ENCODE data around the gene SNAP25. TPM values are rescaled to one million over a fixed set of nuclear protein-coding genes. Genes with fewer than 3 reads are reported as not detected.

SNAP25 gene
- 0.42 TPM for total RNA-seq
- polyA plus RNA-seq = 2.0 TPM
- long read RNA-seq, donor 1 = 0 reads
- long read RNA-seq, donor 2 = 0 reads
- long read RNA-seq, donor 3 = 0 reads
- long read RNA-seq, donor 4 = 0 reads
- long read RNA-seq, donor 5, partial matches to known transcripts = 0 of 1 reads
- long read RNA-seq, donor 5, other reads (novel, unspliced or antisense) = 0 of 1 reads
- long read RNA-seq, donor 6, partial matches to known transcripts = 0 of 1 reads
- long read RNA-seq, donor 6, other reads (novel, unspliced or antisense) = 0 of 1 reads
- long read RNA-seq, donor 7, partial matches to known transcripts = 0 of 1 reads
- long read RNA-seq, donor 7, other reads (novel, unspliced or antisense) = 0 of 1 reads
- long read RNA-seq, donor 8 = 0 reads
- long read RNA-seq, donor 9, partial matches to known transcripts = 0 of 1 reads
- long read RNA-seq, donor 9, other reads (novel, unspliced or antisense) = 0 of 1 reads
- long read RNA-seq, donor 10 = 0 reads

DNA sequence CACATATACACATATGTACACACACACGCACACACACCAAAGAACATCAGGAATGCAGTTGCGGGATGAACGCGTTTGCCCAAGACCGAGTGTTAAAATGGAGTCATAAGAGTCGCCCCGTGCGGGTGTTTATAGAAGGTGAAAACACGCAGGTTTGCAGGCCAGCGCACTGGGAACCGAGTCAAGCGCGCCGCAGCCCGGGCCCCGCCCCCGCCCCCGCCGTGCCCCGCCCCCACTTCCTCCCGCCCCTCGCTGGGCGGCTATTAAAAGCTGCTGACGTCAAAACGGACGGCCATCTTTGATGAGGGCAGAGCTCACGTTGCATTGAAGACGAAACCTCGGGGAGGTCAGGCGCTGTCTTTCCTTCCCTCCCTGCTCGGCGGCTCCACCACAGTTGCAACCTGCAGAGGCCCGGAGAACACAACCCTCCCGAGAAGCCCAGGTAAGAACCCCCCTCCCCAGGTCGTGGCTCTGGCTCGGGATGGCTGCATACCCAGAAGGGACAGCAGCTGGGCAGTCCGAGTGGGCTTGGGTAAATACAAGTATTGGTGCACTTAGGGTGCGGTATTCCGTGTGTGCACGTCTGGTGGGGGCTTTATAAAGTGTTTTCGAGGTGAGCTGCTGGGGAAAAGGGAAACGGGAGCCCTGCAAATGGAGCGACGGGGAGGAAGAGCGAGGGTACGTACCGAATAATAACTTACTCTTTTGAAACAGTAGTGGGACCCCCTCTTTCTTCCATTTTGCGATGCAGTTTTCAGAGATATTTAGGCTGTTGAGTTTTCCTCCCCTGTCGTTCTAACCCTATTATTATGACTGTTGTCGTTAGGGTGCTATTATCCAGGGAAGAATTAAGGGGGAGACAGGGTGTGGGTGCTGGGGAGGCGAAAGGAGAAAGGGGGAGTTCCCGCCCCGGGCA lies at the start of gene SNAP25:
Gene SNAP25, plus strand, starts transcription at position 295 of the 916 bp plus-strand sequence. CDS start 56,662 bp downstream, outside the sequence.
- Histone ChIP-seq H3K36me3 (ENCODE audit: control insufficient read depth in 2 of 2, insufficient read depth in 2 of 2, low read length in 1 of 2) (no peaks in the 10 kb centered on the region), H3K9me3 (ENCODE audit: control insufficient read depth in 2 of 2, insufficient read depth in 1 of 2, low read length in 1 of 2) (no peaks in the 10 kb centered on the region), H3K27me3 (ENCODE audit: control insufficient read depth in 2 of 2, insufficient read depth in 1 of 2, low read length in 1 of 2) (peaks cover 22 to 36% of the 10 kb centered on the region in 2 donors), H3K27ac (ENCODE audit: low read depth in 1 of 2, low read length in 1 of 2) (no peak within 1 kb of the TSS), H3K4me3 (ENCODE audit: low read length in 2 of 2) (peak within 1 kb of the TSS in 1 of 2 donors; percentile 17), H3K4me1 (ENCODE audit: control insufficient read depth in 2 of 2, insufficient read depth in 2 of 2, low read length in 2 of 2) (peaks cover 0 to 5% of the 10 kb centered on the region in 2 donors)
- 1% methylated on average over 53 of the region's 53 CpGs for WGBS
- DNase-seq (ENCODE audit: low read depth in 6 of 9, low spot score in 9 of 9) = peak in 5 of 9 donors; percentile 19 to 69 (median 26)

DNA sequence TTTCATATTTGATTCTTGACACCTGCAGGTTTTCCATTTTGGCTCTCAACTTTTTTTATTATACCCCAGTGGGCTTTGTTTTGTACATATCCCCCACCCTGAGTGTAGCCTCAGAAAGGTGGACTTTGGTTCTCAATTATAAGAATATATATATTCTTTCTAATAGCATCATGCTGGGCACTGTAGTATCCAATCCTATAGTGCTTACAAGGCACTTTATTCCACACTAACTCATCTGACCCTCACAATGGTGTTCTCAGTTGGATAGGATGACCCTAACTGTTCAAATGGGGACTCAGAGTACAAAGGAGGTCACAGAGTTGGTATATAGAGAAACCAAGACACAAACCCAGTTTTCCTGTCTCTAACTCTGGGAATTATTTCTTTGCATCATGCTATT lies 48.9 kb upstream of the SNAP25 start:
- H3K4me1 ChIP-seq (ENCODE audit: control insufficient read depth in 2 of 2, insufficient read depth in 2 of 2, low read length in 2 of 2) = no peaks in the 10 kb centered on the region
- H3K27me3 ChIP-seq (ENCODE audit: control insufficient read depth in 2 of 2, insufficient read depth in 1 of 2, low read length in 1 of 2) = peaks cover 0 to 27% of the 10 kb centered on the region in 2 donors
- H3K27ac ChIP-seq (ENCODE audit: low read depth in 1 of 2, low read length in 1 of 2) = no peak overlapping the region
- DNase-seq (ENCODE audit: low read depth in 6 of 9, low spot score in 9 of 9) = no peak
- no peak overlapping the region for H3K4me3 ChIP-seq (ENCODE audit: low read length in 2 of 2)
- H3K9me3 ChIP-seq (ENCODE audit: control insufficient read depth in 2 of 2, insufficient read depth in 1 of 2, low read length in 1 of 2) = no peaks in the 10 kb centered on the region
- no peaks in the 10 kb centered on the region for H3K36me3 ChIP-seq (ENCODE audit: control insufficient read depth in 2 of 2, insufficient read depth in 2 of 2, low read length in 1 of 2)

- H3K27me3 ChIP-seq (ENCODE audit: control insufficient read depth in 2 of 2, insufficient read depth in 1 of 2, low read length in 1 of 2) = peaks cover 0 to 27% of the 10 kb centered on the region in 2 donors
- H3K27ac ChIP-seq (ENCODE audit: low read depth in 1 of 2, low read length in 1 of 2) = no peak overlapping the region
- no peaks in the 10 kb centered on the region for H3K9me3 ChIP-seq (ENCODE audit: control insufficient read depth in 2 of 2, insufficient read depth in 1 of 2, low read length in 1 of 2)
- no peak overlapping the region for H3K4me3 ChIP-seq (ENCODE audit: low read length in 2 of 2)
- WGBS = 91% methylated on average over 2 of the region's 2 CpGs
- no peaks in the 10 kb centered on the region for H3K36me3 ChIP-seq (ENCODE audit: control insufficient read depth in 2 of 2, insufficient read depth in 2 of 2, low read length in 1 of 2)
- no peaks in the 10 kb centered on the region for H3K4me1 ChIP-seq (ENCODE audit: control insufficient read depth in 2 of 2, insufficient read depth in 2 of 2, low read length in 2 of 2)
- DNase-seq (ENCODE audit: low read depth in 6 of 9, low spot score in 9 of 9) = no peak
These were observed 48.4 kb upstream of the SNAP25 start for GRCh38 chr20:10170261-10170660.

DNA sequence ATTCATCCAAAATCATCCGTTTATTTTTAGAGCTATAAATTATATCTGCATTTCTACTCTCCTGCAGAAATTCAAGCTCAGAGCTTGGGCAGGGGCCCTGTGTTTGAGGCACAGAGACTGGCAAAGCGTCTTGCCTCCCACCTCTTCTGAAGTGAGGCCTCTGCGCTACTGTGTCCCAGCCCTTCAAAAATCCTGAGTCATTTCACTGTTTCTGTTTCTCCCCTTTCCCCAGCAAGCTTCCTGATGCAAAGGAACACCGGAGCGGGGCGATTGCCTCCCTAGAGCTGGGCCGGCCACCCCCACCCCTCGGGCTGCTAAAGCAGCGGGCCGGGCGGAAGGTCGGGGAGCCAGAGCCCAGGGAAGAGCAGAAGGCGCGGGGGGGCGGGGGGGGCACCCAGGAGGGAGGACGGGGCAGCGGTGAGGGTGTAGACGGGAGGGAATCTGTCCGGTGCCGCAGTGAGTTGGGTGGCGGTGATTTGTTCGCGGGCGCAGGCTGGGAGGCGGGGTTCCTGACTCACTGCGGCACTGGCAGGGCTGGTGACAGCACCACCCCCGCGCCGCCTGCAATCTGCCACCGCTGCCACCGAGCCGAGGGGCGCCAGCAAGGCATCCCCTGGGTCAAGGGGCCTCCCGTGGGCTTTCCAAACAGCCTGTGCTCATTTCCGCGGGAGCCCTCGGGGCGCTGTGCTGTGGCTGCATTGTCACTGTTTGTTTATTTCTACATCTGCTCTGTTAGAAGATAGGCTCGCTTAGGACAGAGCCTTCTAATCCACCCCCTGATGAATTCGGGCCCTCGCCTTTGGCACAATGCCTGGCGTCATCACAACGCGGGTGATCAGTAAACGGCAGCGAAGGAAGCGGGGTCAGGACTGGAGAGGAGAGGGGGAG lies 46.5 kb upstream of the SNAP25 start:
- Histone ChIP-seq H3K36me3 (ENCODE audit: control insufficient read depth in 2 of 2, insufficient read depth in 2 of 2, low read length in 1 of 2) (no peaks in the 10 kb centered on the region), H3K27ac (ENCODE audit: low read depth in 1 of 2, low read length in 1 of 2) (no peak overlapping the region), H3K27me3 (ENCODE audit: control insufficient read depth in 2 of 2, insufficient read depth in 1 of 2, low read length in 1 of 2) (peaks cover 0 to 27% of the 10 kb centered on the region in 2 donors), H3K4me1 (ENCODE audit: control insufficient read depth in 2 of 2, insufficient read depth in 2 of 2, low read length in 2 of 2) (no peaks in the 10 kb centered on the region), H3K4me3 (ENCODE audit: low read length in 2 of 2) (peak overlapping the region in 1 of 2 donors; percentile 10), H3K9me3 (ENCODE audit: control insufficient read depth in 2 of 2, insufficient read depth in 1 of 2, low read length in 1 of 2) (no peaks in the 10 kb centered on the region)
- no peak for DNase-seq (ENCODE audit: low read depth in 6 of 9, low spot score in 9 of 9)
- 3% methylated on average over 47 of the region's 47 CpGs for WGBS

- peaks cover 0 to 27% of the 10 kb centered on the region in 2 donors for H3K27me3 ChIP-seq (ENCODE audit: control insufficient read depth in 2 of 2, insufficient read depth in 1 of 2, low read length in 1 of 2)
- no peaks in the 10 kb centered on the region for H3K36me3 ChIP-seq (ENCODE audit: control insufficient read depth in 2 of 2, insufficient read depth in 2 of 2, low read length in 1 of 2)
- H3K27ac ChIP-seq (ENCODE audit: low read depth in 1 of 2, low read length in 1 of 2) = no peak overlapping the region
- no peaks in the 10 kb centered on the region for H3K9me3 ChIP-seq (ENCODE audit: control insufficient read depth in 2 of 2, insufficient read depth in 1 of 2, low read length in 1 of 2)
- 86% methylated on average over 16 of the region's 16 CpGs for WGBS
- H3K4me3 ChIP-seq (ENCODE audit: low read length in 2 of 2) = no peak overlapping the region
- no peaks in the 10 kb centered on the region for H3K4me1 ChIP-seq (ENCODE audit: control insufficient read depth in 2 of 2, insufficient read depth in 2 of 2, low read length in 2 of 2)
- no peak for DNase-seq (ENCODE audit: low read depth in 6 of 9, low spot score in 9 of 9)
These were observed 45.5 kb upstream of the SNAP25 start for GRCh38 chr20:10172998-10173655.

GRCh38 chr20:10174400-10174799 lies 44.2 kb upstream of the SNAP25 start:
- H3K27ac ChIP-seq (ENCODE audit: low read depth in 1 of 2, low read length in 1 of 2) = no peak overlapping the region
- no peak for DNase-seq (ENCODE audit: low read depth in 6 of 9, low spot score in 9 of 9)
- H3K9me3 ChIP-seq (ENCODE audit: control insufficient read depth in 2 of 2, insufficient read depth in 1 of 2, low read length in 1 of 2) = no peaks in the 10 kb centered on the region
- no peak overlapping the region for H3K4me3 ChIP-seq (ENCODE audit: low read length in 2 of 2)
- WGBS = 97% methylated on average over 1 of the region's 1 CpG
- no peaks in the 10 kb centered on the region for H3K4me1 ChIP-seq (ENCODE audit: control insufficient read depth in 2 of 2, insufficient read depth in 2 of 2, low read length in 2 of 2)
- H3K36me3 ChIP-seq (ENCODE audit: control insufficient read depth in 2 of 2, insufficient read depth in 2 of 2, low read length in 1 of 2) = no peaks in the 10 kb centered on the region
- peaks cover 0 to 27% of the 10 kb centered on the region in 2 donors for H3K27me3 ChIP-seq (ENCODE audit: control insufficient read depth in 2 of 2, insufficient read depth in 1 of 2, low read length in 1 of 2)

DNA sequence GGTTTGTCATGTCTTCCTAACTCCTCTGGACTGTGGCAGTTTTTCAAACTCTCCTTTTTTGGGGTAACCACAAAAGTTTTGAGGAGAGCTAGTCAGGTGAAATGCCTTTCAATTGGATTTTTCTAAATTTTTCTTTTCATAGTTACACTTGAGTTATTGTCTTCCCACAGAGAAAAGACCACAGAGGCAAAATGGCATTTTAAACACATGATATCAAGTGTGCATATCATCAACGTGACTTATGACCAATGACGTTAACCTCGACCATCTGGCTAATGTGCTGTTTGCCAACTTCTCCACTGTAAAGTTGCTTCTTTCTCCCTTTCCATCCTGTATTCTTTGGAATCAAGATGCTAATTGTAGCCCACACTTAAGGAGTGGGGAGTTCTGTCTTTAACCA lies 41.3 kb upstream of the SNAP25 start:
- Histone ChIP-seq H3K27me3 (ENCODE audit: control insufficient read depth in 2 of 2, insufficient read depth in 1 of 2, low read length in 1 of 2) (peaks cover 0 to 12% of the 10 kb centered on the region in 2 donors), H3K4me1 (ENCODE audit: control insufficient read depth in 2 of 2, insufficient read depth in 2 of 2, low read length in 2 of 2) (no peaks in the 10 kb centered on the region), H3K9me3 (ENCODE audit: control insufficient read depth in 2 of 2, insufficient read depth in 1 of 2, low read length in 1 of 2) (no peaks in the 10 kb centered on the region), H3K4me3 (ENCODE audit: low read length in 2 of 2) (no peak overlapping the region), H3K36me3 (ENCODE audit: control insufficient read depth in 2 of 2, insufficient read depth in 2 of 2, low read length in 1 of 2) (no peaks in the 10 kb centered on the region), H3K27ac (ENCODE audit: low read depth in 1 of 2, low read length in 1 of 2) (no peak overlapping the region)
- 92% methylated on average over 3 of the region's 3 CpGs for WGBS
- no peak for DNase-seq (ENCODE audit: low read depth in 6 of 9, low spot score in 9 of 9)

- H3K4me1 ChIP-seq (ENCODE audit: control insufficient read depth in 2 of 2, insufficient read depth in 2 of 2, low read length in 2 of 2) = no peaks in the 10 kb centered on the region
- no peak overlapping the region for H3K4me3 ChIP-seq (ENCODE audit: low read length in 2 of 2)
- no peak overlapping the region for H3K27ac ChIP-seq (ENCODE audit: low read depth in 1 of 2, low read length in 1 of 2)
- peaks cover 0 to 5% of the 10 kb centered on the region in 2 donors for H3K27me3 ChIP-seq (ENCODE audit: control insufficient read depth in 2 of 2, insufficient read depth in 1 of 2, low read length in 1 of 2)
- WGBS = 96% methylated on average over 1 of the region's 1 CpG
- DNase-seq (ENCODE audit: low read depth in 6 of 9, low spot score in 9 of 9) = no peak
- no peaks in the 10 kb centered on the region for H3K9me3 ChIP-seq (ENCODE audit: control insufficient read depth in 2 of 2, insufficient read depth in 1 of 2, low read length in 1 of 2)
- no peaks in the 10 kb centered on the region for H3K36me3 ChIP-seq (ENCODE audit: control insufficient read depth in 2 of 2, insufficient read depth in 2 of 2, low read length in 1 of 2)
These were observed 40.5 kb upstream of the SNAP25 start for GRCh38 chr20:10178091-10178490.
